Liver (tissue), 3 donors: ENCODE data around the gene IMPA2.

ENCODE experiments used
- EGR1 ChIP-seq, 2 donors: IDR thresholded peaks; 2 replicates each; pipeline ENCODE4 v1.6.1; 2016 to 2018; ENCODE audit warnings: antibody characterized with exemption in 2 of 2, low read depth in 2 of 2
- FOXA1 ChIP-seq: IDR thresholded peaks from 2 replicates; pipeline ENCODE4 v1.6.1; 2016; ENCODE audit warnings: antibody characterized with exemption
- HNF4G ChIP-seq: IDR thresholded peaks from 2 replicates; pipeline ENCODE4 v1.6.1; 2016; ENCODE audit warnings: antibody characterized with exemption
- JUND ChIP-seq, 2 donors: IDR thresholded peaks; 2 replicates each; pipeline ENCODE4 v1.6.1; 2016; ENCODE audit warnings: antibody characterized with exemption in 2 of 2
- RAD21 ChIP-seq, 2 donors: IDR thresholded peaks; 2 replicates each; pipeline ENCODE4 v1.6.1; 2016; ENCODE audit warnings: antibody characterized with exemption in 2 of 2, mild to moderate bottlenecking in 2 of 2
- TAF1 ChIP-seq: conservative IDR thresholded peaks from 2 replicates; pipeline ENCODE4 v1.6.1; 2016; ENCODE audit warnings: antibody characterized with exemption, mild to moderate bottlenecking
- YY1 ChIP-seq: IDR thresholded peaks from 2 replicates; pipeline ENCODE4 v1.6.1; 2016; ENCODE audit warnings: antibody characterized with exemption, mild to moderate bottlenecking
- TF ChIP-seq, protein P1 (sequence below): fragments of 150-350 bp; IDR thresholded peaks from 2 replicates; pipeline ENCODE4 v1.5.1; 2017; ENCODE audit warnings: improper control_type of control experiment, low read depth, low read length; ENCODE audit not compliant: missing input control
- TF ChIP-seq, protein P2 (sequence below): IDR thresholded peaks from 2 replicates; pipeline ENCODE4 v1.6.1; 2016; ENCODE audit warnings: antibody characterized with exemption, mild to moderate bottlenecking
- TF ChIP-seq, protein P3 (sequence below): IDR thresholded peaks from 2 replicates; pipeline ENCODE4 v1.6.1; 2016; ENCODE audit warnings: antibody characterized with exemption
- TF ChIP-seq, protein P4 (sequence below): IDR thresholded peaks from 2 replicates; pipeline ENCODE4 v1.6.1; 2016; ENCODE audit warnings: antibody characterized with exemption
- donor health status: healthy.
- donor health status: healthy.

DNA sequence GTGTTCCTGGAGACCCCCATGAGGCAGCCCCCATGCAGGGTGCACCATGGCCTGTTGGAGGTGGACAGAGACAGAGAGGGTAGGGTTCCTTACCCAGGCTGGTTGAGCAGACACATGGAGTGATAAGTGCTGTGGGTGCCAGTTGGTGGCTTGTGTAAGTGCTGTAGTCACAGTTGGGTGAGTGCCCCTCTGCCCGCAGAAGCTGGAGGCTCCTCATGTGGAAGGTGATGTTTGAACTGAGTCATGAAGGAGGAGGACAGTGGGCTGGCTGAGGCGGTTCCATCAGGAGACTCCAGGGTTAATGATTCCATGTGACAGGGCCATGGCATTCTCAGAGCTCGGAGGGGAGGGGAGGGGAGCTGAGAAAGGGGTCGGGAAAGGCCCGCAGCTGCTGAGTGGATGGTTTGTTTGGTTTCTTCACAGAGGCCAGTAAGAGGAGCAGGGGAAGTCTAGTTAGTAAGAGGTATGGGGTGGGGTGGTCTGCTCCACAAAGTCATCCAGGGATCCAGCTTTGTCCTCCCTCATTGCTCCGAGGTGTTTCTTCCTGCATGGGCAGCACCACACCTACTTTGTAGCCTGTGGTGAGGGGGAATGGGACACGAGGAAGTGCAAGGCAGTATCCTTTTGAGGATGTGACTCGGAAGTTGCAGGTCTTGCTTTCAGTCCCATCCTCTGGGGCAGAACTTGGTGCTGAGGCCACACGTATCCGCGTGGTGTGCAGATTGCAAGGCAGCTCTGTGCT is 13.6 kb downstream of the IMPA2 start:
- TF ChIP-seq, protein P1, sequence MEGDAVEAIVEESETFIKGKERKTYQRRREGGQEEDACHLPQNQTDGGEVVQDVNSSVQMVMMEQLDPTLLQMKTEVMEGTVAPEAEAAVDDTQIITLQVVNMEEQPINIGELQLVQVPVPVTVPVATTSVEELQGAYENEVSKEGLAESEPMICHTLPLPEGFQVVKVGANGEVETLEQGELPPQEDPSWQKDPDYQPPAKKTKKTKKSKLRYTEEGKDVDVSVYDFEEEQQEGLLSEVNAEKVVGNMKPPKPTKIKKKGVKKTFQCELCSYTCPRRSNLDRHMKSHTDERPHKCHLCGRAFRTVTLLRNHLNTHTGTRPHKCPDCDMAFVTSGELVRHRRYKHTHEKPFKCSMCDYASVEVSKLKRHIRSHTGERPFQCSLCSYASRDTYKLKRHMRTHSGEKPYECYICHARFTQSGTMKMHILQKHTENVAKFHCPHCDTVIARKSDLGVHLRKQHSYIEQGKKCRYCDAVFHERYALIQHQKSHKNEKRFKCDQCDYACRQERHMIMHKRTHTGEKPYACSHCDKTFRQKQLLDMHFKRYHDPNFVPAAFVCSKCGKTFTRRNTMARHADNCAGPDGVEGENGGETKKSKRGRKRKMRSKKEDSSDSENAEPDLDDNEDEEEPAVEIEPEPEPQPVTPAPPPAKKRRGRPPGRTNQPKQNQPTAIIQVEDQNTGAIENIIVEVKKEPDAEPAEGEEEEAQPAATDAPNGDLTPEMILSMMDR = no peak
- TF ChIP-seq, protein P2, sequence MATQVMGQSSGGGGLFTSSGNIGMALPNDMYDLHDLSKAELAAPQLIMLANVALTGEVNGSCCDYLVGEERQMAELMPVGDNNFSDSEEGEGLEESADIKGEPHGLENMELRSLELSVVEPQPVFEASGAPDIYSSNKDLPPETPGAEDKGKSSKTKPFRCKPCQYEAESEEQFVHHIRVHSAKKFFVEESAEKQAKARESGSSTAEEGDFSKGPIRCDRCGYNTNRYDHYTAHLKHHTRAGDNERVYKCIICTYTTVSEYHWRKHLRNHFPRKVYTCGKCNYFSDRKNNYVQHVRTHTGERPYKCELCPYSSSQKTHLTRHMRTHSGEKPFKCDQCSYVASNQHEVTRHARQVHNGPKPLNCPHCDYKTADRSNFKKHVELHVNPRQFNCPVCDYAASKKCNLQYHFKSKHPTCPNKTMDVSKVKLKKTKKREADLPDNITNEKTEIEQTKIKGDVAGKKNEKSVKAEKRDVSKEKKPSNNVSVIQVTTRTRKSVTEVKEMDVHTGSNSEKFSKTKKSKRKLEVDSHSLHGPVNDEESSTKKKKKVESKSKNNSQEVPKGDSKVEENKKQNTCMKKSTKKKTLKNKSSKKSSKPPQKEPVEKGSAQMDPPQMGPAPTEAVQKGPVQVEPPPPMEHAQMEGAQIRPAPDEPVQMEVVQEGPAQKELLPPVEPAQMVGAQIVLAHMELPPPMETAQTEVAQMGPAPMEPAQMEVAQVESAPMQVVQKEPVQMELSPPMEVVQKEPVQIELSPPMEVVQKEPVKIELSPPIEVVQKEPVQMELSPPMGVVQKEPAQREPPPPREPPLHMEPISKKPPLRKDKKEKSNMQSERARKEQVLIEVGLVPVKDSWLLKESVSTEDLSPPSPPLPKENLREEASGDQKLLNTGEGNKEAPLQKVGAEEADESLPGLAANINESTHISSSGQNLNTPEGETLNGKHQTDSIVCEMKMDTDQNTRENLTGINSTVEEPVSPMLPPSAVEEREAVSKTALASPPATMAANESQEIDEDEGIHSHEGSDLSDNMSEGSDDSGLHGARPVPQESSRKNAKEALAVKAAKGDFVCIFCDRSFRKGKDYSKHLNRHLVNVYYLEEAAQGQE = no peak
- no peak for TF ChIP-seq RAD21 (IDR thresholded peaks at IDR 0.05)
- TF ChIP-seq, protein P3, sequence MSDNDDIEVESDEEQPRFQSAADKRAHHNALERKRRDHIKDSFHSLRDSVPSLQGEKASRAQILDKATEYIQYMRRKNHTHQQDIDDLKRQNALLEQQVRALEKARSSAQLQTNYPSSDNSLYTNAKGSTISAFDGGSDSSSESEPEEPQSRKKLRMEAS = no peak
- no peak for TF ChIP-seq FOXA1
- TF ChIP-seq, protein P4, sequence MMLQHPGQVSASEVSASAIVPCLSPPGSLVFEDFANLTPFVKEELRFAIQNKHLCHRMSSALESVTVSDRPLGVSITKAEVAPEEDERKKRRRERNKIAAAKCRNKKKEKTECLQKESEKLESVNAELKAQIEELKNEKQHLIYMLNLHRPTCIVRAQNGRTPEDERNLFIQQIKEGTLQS = no peak
- TF ChIP-seq YY1 = no peak
- TF ChIP-seq HNF4G = no peak
- TF ChIP-seq EGR1 (IDR thresholded peaks at IDR 0.05; ENCODE audit: low read depth in 2 of 2) = no peak
- TF ChIP-seq JUND (IDR thresholded peaks at IDR 0.05) = no peak
- no peak for TF ChIP-seq TAF1
